Epithelial cell of proximal tubule (primary cell): Measurements from ENCODE around the gene PARP14. TPM values are rescaled to one million over a fixed set of nuclear protein-coding genes. Genes with fewer than 3 reads are reported as not detected.
"Not testable (repeated sequence)": the region's sequence is repeated elsewhere in the genome, so short reads cannot be mapped to it uniquely, and the experiment has no call there.

Source experiments
- DNase-seq: peaks from one replicate; pipeline ENCODE4 v3.0.0-alpha.2; 2011; ENCODE audit warnings: low read depth
- H3K4me3 ChIP-seq: 2 replicates; pipeline ENCODE4 v1.5.1; 2011; ENCODE audit warnings: low read depth, mild to moderate bottlenecking, low read length
- total RNA-seq: library from RNA; depleted of rRNA; stranded (reverse); fragments of >200 nt; gene quantifications from 2 replicates; pipeline ENCODE4 v1.2.3, GENCODE V29; 2015
- TF ChIP-seq, protein P1 (sequence below): conservative IDR thresholded peaks from 2 replicates; pipeline ENCODE4 v1.5.1; 2012; ENCODE audit warnings: low read depth, mild to moderate bottlenecking, low read length

PARP14 gene
- total RNA-seq, 1 donor from 2014 or later: 27.7 TPM

DNA sequence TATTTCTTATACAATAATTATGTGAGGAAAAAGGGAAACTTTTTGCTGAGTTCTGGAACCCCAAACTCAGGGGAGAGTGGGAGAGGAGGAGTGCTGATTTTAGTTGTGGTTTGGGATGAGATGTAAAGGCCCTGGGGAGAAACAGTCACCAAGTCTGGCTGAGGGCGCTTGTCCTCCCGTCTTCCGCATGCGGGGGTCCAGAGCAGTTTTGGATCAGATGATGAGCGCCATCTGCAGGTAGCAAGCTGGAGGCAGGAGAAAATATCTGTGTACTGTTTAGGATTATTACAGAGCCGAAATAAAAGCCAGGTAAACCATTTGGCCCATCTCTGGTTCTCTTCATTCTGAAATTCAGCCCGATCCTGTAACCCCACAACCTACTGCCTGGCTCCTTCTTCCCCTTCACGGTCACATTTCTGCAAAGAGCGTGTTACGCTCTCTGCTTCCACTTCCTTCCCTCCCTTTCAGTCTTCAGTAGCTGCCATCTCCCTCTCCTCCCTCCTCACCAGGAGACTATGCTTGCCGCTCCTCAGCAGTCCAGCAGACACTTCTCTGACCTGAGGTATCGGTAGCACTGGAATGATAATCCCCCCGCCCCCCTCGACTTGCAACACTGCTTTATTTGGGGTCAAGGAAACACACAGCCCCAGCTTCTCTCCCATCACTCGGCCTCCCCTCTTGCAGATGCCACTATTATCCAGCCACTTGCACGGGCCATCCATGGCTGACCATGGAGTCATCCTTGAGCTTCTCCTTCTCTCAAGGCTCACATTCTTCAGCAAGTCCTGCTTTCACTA lies 1.4 kb upstream of the PARP14 start:
- no peak for DNase-seq
- TF ChIP-seq, protein P1, sequence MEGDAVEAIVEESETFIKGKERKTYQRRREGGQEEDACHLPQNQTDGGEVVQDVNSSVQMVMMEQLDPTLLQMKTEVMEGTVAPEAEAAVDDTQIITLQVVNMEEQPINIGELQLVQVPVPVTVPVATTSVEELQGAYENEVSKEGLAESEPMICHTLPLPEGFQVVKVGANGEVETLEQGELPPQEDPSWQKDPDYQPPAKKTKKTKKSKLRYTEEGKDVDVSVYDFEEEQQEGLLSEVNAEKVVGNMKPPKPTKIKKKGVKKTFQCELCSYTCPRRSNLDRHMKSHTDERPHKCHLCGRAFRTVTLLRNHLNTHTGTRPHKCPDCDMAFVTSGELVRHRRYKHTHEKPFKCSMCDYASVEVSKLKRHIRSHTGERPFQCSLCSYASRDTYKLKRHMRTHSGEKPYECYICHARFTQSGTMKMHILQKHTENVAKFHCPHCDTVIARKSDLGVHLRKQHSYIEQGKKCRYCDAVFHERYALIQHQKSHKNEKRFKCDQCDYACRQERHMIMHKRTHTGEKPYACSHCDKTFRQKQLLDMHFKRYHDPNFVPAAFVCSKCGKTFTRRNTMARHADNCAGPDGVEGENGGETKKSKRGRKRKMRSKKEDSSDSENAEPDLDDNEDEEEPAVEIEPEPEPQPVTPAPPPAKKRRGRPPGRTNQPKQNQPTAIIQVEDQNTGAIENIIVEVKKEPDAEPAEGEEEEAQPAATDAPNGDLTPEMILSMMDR: peak; percentile 87

DNA sequence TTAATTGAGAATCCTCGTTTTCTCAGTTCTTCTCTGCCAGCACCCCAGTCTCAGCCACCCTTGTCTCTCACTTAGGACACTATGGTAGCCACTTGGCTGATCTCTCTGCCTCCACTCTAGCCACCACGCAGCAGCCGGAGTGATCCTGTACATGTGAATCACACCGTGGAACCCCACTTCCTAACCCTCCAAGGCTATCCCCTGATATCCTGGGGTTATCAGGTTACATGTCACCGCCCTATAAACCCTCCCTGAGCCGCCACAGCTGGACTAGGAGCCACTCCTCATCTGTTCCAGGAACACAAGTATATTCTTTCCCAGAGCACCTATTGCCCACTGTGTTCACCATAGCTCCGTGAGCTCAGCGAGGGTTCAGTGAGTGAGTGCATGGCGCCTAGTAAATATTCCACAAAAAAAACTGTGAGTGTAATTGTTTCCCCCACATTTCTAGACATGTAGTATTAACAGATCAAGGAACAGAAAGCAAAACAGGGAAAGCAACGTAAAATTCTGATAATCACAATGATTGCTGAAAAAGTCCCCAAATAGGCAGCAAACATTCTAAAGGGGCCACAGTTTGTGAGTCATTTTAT lies 661 bp upstream of the PARP14 start:
- TF ChIP-seq, protein P1: no peak
- no peak for DNase-seq
- H3K4me3 ChIP-seq: peak overlapping the region; percentile 89

More for the DNA sequence above, 1.4 kb upstream of the PARP14 start:
- peak overlapping the region; percentile 89 for H3K4me3 ChIP-seq

DNA sequence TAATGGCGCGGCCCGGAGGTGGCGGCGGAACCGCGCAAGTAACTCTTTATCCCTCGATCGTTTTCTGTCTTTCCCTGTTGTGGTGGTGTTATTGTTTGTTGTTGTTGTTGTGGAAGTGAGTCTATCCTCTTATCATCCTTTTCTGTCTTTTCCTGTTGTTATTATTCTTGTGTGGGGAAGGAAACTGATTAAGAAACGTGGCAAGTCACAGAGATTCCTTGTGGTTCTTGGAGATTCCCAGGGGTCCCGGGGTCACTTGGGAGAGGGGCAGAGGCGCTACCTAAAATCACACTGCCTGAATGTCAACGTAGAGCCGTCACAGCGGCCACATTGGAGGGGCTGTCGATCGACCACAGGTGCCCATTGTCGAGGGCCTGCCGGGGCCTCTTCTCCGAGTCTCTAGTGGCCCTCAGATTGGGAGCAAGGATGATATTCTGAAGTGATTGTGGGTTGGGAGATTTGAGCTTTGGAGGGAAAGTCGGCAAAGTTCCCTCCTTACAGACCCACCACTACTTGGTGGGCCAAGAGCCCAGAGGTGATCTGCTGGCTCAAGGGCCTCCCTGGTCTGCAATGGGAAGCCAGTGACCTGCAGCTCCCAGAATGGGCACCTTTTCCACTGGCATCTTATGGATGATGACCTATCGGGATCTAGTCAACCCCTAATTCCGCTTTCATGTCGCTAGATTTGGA lies 790 bp downstream of the PARP14 start:
- DNase-seq: no peak
- H3K4me3 ChIP-seq: peak overlapping the region; percentile 89
- TF ChIP-seq, protein P1: no peak

DNA sequence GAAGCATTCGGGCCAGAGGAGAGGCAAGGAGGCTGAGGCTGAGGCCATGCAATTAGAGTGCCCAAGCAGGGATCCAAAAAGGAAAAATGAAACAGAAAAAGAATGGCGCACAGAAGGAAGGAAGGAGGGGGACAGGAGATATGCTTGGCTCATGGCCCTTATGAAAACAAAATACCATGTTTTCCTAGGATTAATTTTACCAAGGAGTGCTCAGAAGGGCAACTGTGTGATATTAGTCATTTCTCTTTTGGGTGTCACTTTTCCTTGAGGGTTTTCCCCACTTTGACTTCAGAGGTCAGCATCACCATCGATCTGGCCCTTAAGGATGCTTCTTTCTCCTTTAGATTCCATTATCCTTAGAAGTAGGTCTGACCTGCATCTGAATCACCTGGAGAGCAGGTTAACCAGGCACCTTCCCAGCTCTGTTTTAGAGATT lies 1.4 kb downstream of the PARP14 start:
- no peak for DNase-seq
- peak overlapping the region; percentile 89 for H3K4me3 ChIP-seq
- TF ChIP-seq, protein P1: no peak

DNA sequence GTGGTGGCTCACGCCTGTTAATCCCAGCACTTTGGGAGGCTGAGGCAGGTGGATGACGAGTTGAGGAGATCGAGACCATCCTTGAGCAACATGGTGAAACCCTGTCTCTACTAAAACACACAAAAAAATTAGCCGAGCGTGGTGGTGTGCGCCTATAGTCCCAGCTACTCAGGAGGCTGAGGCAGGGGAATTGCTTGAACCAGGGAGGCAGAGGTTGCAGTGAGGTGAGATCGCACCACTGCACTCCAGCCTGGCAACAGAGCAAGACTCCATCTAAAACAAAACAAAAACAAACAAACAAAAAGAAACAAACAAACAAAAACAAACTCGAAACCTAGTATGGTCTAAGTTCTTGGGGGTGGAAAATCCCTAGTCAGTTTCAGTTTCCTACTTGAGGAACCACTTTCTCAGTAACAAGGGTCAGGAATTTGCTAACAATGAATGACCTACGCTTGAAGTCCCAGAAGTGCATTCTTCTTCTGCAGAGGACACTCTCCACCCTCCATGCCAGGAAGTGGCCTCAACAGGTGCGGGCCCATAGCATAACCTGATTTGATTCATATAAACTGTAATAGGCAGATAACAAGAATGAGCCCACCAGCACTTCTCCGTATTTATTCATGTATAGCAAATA lies 2.3 kb downstream of the PARP14 start:
- H3K4me3 ChIP-seq, DNase-seq: not testable (repeated sequence)

DNA sequence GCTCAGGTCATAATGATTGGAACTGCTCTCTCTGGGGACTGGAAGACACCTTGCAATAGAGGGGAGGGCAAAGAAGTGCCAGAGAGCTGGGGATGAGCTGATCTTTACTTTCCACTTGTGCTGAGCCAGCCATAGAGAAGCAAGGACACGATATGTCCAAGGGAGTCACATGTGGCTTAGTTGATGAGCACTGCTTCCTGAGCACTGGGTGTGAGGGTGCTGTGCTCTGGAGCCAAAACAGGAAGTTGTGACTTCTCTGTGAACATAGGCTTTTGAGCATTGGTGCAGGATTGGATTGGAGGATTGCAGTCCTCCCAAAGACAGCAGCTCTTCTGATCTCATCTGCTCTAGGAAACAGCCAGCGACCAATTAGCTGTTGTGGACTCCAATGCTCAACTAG lies 6.7 kb downstream of the PARP14 start:
- H3K4me3 ChIP-seq: no peak overlapping the region
- DNase-seq: no peak
- TF ChIP-seq, protein P1: no peak

DNA sequence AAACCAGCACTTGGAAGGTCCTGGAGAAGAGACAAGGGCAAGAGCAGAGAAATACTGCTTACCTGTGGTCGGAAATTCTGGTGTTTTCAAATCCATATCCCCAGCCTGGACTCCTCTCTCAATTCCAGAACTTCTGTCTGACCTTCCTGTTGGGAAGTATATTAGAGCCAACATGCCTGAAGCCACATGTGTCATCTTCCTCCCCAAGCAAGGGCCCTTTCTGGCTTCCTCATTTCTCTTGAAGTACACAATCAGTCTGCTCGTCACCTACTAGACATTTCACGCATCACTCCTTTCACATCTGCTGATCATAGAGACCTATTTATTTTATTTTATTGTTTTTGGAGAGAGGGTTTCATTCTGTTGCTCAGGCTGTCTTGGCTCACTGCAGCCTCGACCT lies 8.4 kb downstream of the PARP14 start:
- TF ChIP-seq, protein P1: no peak
- DNase-seq: no peak
- no peak overlapping the region for H3K4me3 ChIP-seq
